Measurements from ENCODE around the gene KRTAP10-7.
"Not testable (repeated sequence)": the region's sequence is repeated elsewhere in the genome, so short reads cannot be mapped to it uniquely, and the experiment has no call there.

The KRTAP10-7 gene

GRCh38 chr21:44568261-44568660 is 32.1 kb upstream of the KRTAP10-7 start:
- TF ChIP-seq, protein P1, sequence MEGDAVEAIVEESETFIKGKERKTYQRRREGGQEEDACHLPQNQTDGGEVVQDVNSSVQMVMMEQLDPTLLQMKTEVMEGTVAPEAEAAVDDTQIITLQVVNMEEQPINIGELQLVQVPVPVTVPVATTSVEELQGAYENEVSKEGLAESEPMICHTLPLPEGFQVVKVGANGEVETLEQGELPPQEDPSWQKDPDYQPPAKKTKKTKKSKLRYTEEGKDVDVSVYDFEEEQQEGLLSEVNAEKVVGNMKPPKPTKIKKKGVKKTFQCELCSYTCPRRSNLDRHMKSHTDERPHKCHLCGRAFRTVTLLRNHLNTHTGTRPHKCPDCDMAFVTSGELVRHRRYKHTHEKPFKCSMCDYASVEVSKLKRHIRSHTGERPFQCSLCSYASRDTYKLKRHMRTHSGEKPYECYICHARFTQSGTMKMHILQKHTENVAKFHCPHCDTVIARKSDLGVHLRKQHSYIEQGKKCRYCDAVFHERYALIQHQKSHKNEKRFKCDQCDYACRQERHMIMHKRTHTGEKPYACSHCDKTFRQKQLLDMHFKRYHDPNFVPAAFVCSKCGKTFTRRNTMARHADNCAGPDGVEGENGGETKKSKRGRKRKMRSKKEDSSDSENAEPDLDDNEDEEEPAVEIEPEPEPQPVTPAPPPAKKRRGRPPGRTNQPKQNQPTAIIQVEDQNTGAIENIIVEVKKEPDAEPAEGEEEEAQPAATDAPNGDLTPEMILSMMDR (IDR thresholded peaks at IDR 0.05; ENCODE audit: extremely low read depth, missing control alignments), result no peak
- no peak for DNase-seq (ENCODE audit: low spot score)

DNA sequence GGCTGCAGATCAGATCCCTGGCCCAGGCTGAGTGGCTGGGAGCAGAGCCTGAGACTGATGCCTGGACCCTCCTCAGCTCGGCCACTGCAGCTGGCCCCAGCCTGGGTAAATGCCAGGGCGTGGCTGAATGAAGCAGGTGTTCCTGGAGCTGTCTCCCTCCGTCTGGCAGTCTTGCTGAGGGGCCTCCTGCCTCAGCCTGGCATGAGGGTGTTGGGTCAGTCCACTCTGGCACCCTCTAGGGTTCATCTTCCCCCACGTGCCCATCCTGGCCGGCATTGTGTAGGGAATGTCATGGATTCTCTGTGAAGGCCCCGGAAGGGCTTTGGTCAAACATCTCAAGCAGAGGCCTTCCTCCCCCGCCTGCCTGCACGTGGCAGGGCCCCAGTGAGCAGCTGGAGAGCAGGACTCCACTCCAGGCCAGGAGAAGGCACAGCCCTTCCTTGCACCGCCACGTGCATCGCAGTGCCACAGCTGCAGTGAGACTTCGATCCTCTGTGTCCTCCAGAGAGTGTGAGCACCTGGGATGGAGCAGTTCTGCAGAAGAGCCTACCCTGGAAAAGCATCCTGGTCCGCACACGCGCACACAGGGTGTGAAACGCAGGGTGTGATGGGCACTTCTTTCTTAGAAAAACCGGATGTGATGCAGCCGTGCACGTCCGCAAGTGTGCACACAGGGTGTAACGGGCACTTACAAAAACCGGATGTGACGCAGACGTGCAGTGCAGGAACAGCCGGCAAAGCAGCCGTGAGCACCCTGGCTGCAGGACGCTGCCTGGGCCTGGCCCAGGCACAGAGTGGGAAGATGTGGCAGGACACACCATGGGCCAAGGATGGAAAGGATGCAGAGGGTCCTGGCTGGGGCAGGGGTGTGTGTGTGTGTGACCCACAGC is 31.5 kb upstream of the KRTAP10-7 start:
- TF ChIP-seq, protein P1 (IDR thresholded peaks at IDR 0.05; ENCODE audit: extremely low read depth, missing control alignments), result no peak
- DNase-seq (ENCODE audit: low spot score), result no peak

DNA sequence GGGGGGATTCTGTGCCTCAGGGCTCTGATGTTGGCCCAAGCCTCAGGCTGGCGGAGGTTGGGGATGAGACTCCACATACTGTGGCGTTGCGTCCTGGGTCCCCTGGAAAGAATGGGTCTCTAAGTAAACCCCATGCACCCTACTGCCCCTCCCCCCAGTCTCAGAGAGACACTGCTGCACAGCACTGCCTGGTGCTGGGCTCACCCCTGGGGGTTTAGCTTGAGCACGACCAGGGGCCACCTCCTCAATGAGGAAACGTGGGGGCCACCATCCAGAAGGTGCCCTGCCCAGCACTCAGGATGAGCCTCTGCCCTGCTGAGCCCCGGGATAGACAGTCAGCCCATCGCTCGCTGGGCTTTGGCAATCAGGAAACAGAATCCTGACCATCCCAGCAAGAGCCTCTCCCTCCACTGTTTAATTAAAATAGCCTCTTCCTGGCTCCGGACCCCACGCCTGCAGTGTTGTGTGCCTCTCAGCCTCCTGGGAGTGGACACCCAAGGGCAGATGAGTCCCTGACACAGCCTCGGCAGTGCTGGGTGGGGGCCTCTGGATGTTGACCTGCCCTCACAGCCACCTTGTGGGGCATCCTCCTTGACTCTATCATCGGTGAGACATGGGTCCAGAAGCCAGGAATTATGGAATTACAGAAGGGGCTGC is 30.4 kb upstream of the KRTAP10-7 start:
- TF ChIP-seq, protein P1 (IDR thresholded peaks at IDR 0.05; ENCODE audit: extremely low read depth, missing control alignments), result no peak
- no peak for DNase-seq (ENCODE audit: low spot score)

GRCh38 chr21:44571296-44571695 is 29.1 kb upstream of the KRTAP10-7 start:
- no peak for DNase-seq (ENCODE audit: low spot score)
- TF ChIP-seq, protein P1 (IDR thresholded peaks at IDR 0.05; ENCODE audit: extremely low read depth, missing control alignments), result no peak

- TF ChIP-seq, protein P1 (IDR thresholded peaks at IDR 0.05; ENCODE audit: extremely low read depth, missing control alignments), result no peak
- no peak for DNase-seq (ENCODE audit: low spot score)
Observed at GRCh38 chr21:44571844-44572782, 28.3 kb upstream of the KRTAP10-7 start.

- no peak for DNase-seq (ENCODE audit: low spot score)
- TF ChIP-seq, protein P1 (IDR thresholded peaks at IDR 0.05; ENCODE audit: extremely low read depth, missing control alignments), result no peak
Observed at GRCh38 chr21:44572959-44573583, 27.3 kb upstream of the KRTAP10-7 start.

GRCh38 chr21:44573630-44574456 is 26.6 kb upstream of the KRTAP10-7 start, which contains the start of gene KRTAP10-4:
KRTAP10-4 (plus strand) TSS chr21:44573729; CDS start chr21:44573759, 30 bp downstream.
- DNase-seq (ENCODE audit: low spot score), result not testable (repeated sequence)
